GM23338 (cell line): ENCODE data around the gene ARAP1.

Source experiments
- CREB1 ChIP-seq: fragments of 250-450 bp; sonication (Bioruptor Pico); IDR thresholded peaks from 2 replicates; pipeline ENCODE4 v1.5.0; 2020; ENCODE audit warnings: low read depth, mild to moderate bottlenecking, moderate library complexity
- ETS1 ChIP-seq: IDR thresholded peaks from 2 replicates; pipeline ENCODE4 v1.6.1; 2016; ENCODE audit warnings: antibody characterized with exemption
- EZH2 ChIP-seq: fragments of 200-600 bp; sonication (generic); IDR thresholded peaks from one replicate; pipeline ENCODE4 v1.8.0; 2017; ENCODE audit warnings: antibody characterized with exemption, mild to moderate bottlenecking, low read depth; ENCODE audit not compliant: unreplicated experiment
- EZH2phosphoT487 ChIP-seq: fragments of 200-600 bp; sonication (generic); IDR thresholded peaks from one replicate; pipeline ENCODE4 v1.8.1; 2018; ENCODE audit warnings: antibody characterized with exemption; ENCODE audit not compliant: unreplicated experiment
- JUNB ChIP-seq: IDR thresholded peaks from one replicate; pipeline ENCODE4 v1.6.1; 2016; ENCODE audit warnings: antibody characterized with exemption; ENCODE audit not compliant: unreplicated experiment
- NANOG ChIP-seq: IDR thresholded peaks from 2 replicates; pipeline ENCODE4 v1.6.1; 2016; ENCODE audit warnings: antibody characterized with exemption, borderline replicate concordance
- POLR2AphosphoS5 ChIP-seq: IDR thresholded peaks from 2 replicates; pipeline ENCODE4 v1.6.1; 2016; ENCODE audit warnings: antibody characterized with exemption, low read depth
- REST ChIP-seq: IDR thresholded peaks from one replicate; pipeline ENCODE4 v1.6.1; 2018; ENCODE audit warnings: antibody characterized with exemption; ENCODE audit not compliant: unreplicated experiment
- STAT1 ChIP-seq: IDR thresholded peaks from one replicate; pipeline ENCODE4 v1.6.1; 2016; ENCODE audit warnings: antibody characterized with exemption; ENCODE audit not compliant: unreplicated experiment
- ZNF114 ChIP-seq: fragments of 250-450 bp; sonication (Bioruptor Pico); IDR thresholded peaks from 2 replicates; pipeline ENCODE4 v1.5.0; 2020; ENCODE audit warnings: mild to moderate bottlenecking, moderate library complexity
- ZNF331 ChIP-seq: fragments of 250-450 bp; sonication (Bioruptor Pico); IDR thresholded peaks from 2 replicates; pipeline ENCODE4 v1.5.0; 2020; ENCODE audit warnings: low read depth, mild to moderate bottlenecking, moderate library complexity
- TF ChIP-seq, protein P1 (sequence below), 2 experiments: fragments of 200-600 bp in 1 of 2; sonication (generic) in 1 of 2; conservative IDR thresholded peaks; 2 replicates each; pipeline versions ENCODE4 v1.5.1 to v1.6.1; 2016 to 2017; ENCODE audit warnings: antibody characterized with exemption in 2 of 2, low read depth in 2 of 2, mild to moderate bottlenecking in 2 of 2, moderate library complexity in 1 of 2

DNA sequence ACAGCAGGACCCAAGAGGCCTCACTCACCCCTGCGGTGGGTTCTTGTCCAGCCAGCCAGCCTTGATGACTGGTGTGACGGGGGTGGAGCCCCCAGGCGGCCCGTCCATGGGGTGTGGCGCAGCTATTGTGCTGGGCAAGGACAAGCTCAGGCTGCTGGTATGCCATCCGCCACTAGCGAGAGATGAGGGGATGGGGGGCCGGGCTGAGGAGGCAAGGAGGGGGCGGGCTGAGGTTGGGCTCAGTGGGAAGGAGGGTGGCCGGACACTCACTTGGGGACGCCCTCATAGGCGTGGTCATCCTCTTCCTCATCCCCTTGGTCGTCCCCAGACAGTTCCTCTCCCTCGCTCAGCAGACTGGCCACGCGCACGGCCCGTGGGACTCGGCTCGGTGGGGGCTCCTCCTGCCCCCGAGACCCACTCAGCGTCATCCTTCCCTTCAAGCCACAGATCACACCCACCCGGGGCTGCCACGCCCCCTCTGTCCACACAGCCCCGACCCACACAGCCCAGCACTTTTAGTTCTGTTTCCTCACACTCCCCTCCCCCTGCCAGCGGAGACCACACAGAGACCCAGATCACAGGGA lies 39.9 kb downstream of the ARAP1 start:
- TF ChIP-seq POLR2AphosphoS5 (no peak), EZH2phosphoT487 (no peak), ZNF331 (CRISPR knock-in tag) (no peak), REST (no peak), EZH2 (no peak), NANOG (no peak), CREB1 (CRISPR knock-in tag) (no peak), ETS1 (no peak), STAT1 (no peak), JUNB (no peak), ZNF114 (no peak)
- TF ChIP-seq, protein P1, sequence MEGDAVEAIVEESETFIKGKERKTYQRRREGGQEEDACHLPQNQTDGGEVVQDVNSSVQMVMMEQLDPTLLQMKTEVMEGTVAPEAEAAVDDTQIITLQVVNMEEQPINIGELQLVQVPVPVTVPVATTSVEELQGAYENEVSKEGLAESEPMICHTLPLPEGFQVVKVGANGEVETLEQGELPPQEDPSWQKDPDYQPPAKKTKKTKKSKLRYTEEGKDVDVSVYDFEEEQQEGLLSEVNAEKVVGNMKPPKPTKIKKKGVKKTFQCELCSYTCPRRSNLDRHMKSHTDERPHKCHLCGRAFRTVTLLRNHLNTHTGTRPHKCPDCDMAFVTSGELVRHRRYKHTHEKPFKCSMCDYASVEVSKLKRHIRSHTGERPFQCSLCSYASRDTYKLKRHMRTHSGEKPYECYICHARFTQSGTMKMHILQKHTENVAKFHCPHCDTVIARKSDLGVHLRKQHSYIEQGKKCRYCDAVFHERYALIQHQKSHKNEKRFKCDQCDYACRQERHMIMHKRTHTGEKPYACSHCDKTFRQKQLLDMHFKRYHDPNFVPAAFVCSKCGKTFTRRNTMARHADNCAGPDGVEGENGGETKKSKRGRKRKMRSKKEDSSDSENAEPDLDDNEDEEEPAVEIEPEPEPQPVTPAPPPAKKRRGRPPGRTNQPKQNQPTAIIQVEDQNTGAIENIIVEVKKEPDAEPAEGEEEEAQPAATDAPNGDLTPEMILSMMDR (conservative IDR thresholded peaks at IDR 0.05; ENCODE audit: low read depth in 2 of 2): no peak
